ENCODE measurements around the gene DRG2.

DRG2 gene, protein sequence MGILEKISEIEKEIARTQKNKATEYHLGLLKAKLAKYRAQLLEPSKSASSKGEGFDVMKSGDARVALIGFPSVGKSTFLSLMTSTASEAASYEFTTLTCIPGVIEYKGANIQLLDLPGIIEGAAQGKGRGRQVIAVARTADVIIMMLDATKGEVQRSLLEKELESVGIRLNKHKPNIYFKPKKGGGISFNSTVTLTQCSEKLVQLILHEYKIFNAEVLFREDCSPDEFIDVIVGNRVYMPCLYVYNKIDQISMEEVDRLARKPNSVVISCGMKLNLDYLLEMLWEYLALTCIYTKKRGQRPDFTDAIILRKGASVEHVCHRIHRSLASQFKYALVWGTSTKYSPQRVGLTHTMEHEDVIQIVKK

DNA sequence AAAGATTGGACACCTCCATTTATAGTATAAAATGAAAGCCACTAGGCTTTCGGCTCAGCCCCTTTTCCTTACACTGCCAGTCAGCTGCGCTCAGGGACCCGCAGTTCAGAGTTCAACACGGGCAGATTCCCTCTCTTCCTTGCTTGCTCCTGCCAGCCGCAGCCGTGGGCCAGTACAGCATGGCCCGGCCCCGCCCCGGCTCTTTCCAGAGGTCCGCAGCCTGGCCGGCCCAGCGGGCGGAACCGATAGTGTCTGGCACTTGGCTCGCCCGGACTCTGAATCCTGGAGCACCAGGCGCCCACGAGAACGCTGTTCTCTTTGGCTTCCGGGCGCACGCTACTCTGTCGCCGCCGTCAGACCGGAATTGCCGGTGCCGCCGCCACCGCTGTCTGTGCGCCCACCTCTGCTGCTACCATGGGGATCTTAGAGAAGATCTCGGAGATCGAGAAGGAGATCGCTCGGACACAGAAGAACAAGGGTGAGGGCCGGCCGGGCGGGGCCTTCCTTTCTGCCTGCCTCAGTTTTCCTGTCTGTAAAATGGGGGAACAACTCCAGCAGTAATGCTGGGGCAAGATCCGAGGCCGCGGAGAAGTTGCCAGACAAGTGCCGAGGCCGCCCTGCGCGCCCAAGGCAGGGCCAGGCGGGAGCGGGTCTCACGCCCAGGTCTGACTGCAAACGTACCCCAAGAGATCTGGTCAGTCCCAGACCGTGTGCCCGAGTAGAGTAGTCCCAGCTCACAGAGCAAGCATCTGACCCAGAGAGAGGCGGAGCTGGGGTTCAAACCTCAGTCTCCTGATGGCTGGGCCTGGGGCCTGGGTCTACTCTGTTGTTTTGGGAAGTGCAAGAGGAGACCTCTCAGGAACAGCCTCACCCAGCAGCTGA, at the start of gene DRG2:
Gene DRG2 (plus strand): TSS at position 339 of the 882 bp plus-strand sequence. CDS start 76 bp downstream, at position 415.
- in situ Hi-C loops (cut with HindIII; ENCODE audit: low sequenced_read_pairs) = no loop called here

DNA sequence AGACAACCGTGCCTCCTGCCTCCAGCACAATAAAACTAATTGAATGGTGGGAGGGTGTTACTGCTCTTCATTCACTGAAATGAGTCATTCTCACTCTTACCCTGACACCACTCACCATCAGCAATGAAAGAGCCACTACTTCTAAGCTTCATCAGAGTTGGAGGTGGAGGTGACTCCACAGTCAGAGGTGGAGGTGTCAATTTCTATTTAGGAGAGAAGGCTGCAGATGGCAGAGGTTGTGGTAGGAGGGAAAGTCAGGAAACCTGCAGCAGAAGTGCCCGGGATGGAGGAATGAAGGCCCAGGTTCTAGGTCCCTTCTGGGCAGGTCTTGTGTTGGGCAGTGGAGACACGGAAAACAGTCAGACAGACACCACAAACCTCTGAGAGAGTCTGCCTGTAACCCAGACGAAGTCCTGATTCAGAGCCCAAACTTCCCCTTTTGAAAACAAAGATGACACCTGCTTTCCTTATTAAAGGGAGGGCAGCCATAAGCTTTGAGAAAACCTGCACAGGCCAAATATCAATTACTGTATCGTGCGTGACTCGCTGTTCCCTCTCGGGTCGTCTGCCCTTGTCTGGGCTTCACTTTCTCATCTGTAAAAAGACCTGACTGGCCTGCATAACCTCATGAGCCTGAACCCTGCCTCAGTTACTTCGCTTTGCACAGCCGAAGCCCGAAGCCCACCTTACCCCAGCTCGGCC, 49.4 kb upstream of the DRG2 start:
- in situ Hi-C loops (cut with HindIII; ENCODE audit: low sequenced_read_pairs) = no loop called here

DNA sequence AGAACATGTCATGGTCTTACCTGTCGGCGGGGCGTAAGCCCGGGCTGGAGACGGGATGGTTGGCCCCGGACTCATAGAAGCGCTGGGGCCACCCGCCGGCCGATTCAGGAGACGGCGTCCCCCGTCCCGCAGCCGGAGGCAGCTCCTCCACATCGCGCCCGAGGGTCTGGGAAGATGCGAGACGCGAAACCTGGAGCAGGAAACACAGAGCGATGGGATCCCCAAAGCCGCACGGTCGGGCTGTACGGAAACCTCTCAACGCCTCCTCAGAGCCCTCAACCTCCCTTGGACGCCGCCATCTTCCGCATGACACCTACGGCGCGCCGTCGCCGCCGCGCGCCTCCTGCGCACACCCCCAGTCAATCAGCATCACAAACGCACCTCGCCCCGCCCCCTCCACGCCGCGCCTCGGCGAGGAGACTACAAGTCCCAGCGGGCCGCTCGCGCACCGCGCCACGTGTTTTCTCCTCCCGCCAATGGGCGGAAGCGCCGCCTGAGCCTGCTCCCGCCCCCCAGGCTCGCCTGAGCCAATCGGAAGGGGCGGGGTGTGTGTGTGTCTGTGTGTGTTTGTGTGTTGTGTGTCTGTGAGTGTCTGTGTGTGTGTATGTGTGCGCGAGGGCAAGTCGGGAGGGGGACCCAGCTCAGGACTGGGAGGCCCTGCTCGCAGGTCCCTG, 48.8 kb upstream of the DRG2 start, which contains the start of the genes ATPAF2 and GID4:
Gene ATPAF2 (minus strand): TSS at position 308 of the 674 bp plus-strand sequence. CDS start 155 bp downstream, at position 153.
Gene GID4 (plus strand): TSS at position 548 of the 674 bp plus-strand sequence. CDS start 57 bp downstream, at position 605.
- in situ Hi-C loops (cut with HindIII; ENCODE audit: low sequenced_read_pairs) = no loop called here

DNA sequence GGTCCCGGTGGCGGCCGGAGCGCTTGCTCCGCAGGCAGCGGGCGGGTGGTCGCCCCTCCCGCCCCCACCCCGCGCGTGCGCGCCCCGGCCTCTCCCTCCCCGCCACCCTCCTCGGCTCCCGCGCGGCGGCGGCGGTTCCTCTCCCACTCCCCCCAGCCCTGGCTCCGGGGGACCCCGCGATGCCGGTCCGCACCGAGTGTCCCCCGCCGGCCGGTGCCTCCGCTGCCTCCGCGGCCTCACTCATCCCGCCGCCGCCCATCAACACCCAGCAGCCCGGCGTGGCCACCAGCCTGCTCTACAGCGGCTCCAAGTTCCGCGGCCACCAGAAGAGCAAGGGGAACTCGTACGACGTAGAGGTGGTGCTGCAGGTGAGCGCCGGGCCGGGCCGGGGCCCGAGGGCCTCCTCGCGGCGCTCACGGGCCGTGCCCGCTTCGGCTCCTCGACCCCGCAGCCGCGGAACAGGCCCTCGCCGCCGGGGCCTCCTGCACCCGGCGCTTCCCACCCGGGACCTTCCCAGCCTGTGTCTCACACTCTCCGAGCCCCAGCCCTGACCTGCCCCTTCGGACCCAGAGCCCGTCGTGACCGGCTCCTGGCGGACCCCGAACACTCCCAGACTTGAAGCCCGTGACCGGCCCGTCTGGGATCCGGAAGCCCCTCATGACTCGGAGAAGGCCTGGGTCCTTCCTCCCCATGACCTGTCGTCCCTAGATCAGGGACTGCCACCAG, 48.0 kb upstream of the DRG2 start:
- in situ Hi-C loops (cut with HindIII; ENCODE audit: low sequenced_read_pairs) = no loop called here

DNA sequence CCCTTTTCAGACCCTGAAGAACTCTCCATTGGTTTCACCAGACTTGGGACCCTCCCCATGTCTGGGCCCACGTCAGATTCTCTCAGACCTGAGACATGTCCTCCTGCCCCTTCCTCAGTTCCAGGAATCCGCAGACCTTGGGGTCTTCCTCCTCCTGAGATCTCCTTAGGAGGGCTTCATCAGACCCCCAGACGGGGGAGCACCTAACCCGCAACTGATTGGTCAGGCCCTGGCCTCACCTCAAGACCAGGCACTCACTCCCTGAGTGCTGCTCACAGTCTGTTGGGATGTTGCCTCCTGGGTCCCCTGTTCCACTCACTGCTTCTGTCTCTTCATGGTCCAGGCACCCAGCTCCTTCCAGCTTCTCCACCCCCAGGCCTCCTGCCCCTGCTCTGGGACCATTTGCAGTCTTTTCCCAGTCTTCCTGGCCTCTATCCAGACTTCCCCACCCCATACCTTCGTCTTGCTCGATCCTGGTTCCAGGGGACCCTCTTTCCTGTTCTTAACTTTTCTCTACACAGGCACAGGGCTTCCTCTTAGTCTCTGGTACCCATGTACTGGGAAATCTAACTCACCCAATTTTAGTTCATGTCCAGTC, 47.4 kb upstream of the DRG2 start:
- in situ Hi-C loops (cut with HindIII; ENCODE audit: low sequenced_read_pairs) = no loop called here

DNA sequence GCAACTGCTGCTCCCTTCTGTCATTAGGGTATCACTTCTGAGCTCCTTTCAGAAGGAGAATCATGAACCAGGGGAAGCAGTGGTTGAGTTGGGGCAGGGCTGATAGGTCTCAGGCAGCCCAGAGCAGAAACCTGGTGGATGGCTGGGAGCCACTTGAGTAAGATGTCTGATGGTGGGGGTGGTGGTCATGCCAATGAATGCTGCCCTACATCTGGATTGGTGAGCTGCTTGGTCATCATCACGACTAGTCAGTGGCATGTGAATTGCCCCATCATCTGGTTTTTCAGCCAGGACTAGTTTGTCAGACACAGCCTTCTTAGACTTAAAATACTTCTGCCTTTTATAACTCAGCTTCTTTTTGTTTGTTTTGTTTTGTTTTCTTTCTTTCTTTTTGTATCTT, 46.0 kb upstream of the DRG2 start:
- in situ Hi-C loops (cut with HindIII; ENCODE audit: low sequenced_read_pairs) = no loop called here

DNA sequence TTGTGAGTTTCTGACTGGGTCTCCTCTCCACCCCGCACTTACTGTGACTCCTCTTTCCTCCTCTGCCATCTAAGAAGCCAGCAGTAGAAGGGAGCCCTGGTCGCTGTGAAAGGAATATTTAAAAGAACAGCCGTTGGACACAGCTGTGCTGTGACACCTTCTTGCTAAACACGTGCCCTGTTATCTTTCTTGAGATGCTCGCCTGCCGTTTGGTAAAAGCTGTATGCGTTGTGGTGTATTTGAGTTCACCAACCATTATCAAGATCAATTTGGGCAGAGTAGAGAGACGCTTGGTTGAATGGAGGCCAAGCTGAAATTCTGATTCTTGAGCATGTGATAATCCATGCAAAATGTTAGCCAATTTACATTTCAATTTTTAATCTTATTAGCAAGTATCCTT, 44.8 kb upstream of the DRG2 start:
- in situ Hi-C loops (cut with HindIII; ENCODE audit: low sequenced_read_pairs) = no loop called here

DNA sequence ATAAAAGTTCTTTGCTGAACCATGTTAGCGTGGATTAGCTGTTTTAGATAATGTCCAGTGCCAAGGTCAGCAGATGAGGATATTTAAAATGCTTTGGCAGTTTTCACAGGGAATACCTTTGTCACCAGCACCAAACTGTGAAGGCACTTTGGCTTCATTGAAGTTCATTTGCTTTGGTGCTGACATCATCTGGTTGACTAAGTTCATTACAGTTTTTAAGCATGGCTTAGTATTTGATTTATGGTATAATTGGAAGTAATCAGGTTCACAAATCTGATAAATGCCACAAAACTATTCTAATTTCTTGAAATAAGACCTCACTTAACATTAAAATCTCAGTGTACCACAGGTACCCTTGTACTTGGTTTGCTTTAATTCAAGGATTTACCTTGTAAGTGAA, 44.3 kb upstream of the DRG2 start:
- in situ Hi-C loops (cut with HindIII; ENCODE audit: low sequenced_read_pairs) = no loop called here

DNA sequence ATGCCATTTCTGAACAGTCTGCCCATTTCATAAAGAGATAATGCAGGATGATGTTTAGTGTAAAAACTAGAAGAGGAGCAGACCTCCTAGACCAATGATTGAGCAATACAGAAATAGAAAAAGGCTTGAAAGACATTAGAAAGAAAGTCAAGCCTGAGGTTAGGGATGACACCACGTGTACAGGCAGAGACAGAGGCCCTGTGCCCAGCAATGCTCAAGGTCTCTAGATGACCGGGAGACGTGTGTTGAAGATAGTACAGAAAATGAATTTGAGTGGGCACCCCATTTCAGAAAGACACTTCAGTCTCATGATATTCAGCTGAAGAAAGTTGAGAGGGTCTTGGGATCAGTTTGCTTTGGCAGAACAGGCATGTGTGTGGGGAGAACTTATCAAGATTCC, 43.1 kb upstream of the DRG2 start:
- in situ Hi-C loops (cut with HindIII; ENCODE audit: low sequenced_read_pairs) = no loop called here

DNA sequence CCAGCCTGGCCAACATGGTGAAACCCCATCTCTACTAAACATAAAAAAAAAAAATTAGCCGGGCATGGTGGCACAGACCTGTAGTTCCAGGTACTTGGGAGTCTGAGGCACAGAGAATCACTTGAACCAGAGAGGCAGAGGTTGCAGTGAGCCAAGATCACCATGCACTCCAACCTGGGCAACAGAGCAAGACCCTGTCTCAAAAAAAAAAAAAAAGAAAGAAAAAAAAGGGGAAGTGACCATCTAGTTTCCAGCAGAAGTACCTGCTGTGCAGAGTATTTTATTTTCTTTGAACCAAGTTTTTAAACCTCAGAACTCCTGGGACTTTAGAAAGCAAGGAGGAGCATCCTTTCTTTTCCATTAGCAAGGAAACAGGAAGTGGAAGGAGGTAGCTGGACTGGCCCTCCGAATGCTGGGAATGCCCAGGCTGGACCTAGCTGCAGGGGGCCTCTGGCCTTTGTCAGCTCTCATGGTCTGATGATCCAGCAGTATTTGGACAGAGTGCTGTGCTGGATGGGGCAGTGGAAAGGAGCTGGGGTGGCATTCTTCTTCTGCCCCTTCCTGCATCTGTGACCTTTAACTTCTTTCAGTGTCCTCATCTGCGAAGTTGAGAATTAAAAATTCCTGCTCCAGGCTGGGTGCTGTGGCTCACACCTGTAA, 41.9 kb upstream of the DRG2 start:
- in situ Hi-C loops (cut with HindIII; ENCODE audit: low sequenced_read_pairs) = no loop called here

DNA sequence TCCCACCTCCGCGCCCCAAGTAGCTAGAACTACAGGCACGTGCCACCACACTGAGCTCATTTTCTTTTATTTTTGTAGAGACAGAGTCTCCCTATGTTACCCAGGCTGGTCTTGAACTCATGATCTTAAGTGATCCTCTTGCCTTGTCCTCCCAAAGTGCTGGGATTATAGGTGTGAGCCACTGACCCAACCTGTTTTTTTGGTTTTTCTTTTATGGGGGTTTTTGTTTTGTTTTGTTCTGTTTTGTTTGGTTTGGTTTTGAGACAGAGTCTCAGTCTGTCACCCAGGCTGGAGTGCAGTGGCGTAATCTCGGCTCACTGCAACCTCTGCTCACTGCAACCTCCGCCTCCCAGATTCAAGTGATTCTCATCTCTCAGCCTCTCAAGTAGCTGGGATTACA, 32.2 kb upstream of the DRG2 start:
- in situ Hi-C loops (cut with HindIII; ENCODE audit: low sequenced_read_pairs) = no loop called here

DNA sequence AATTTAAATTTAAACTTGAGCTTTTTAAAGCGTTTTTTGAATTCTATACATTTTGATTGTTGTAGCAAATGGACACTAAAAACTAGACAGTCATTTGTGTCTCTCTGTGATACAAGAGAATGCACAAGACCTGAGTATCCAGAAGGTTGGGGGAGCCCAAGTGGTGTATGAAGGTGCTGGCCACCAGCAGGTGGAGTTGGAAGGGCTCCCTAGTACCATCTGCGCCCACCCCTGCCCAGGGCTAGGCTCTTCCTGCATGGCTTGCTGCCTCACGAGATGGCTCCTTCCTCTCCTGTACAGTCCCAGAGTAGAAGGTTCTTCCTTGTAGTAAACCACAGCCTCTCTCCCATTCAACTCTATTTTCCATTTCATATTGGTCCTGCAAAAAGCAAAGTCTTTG, 31.5 kb upstream of the DRG2 start:
- in situ Hi-C loops (cut with HindIII; ENCODE audit: low sequenced_read_pairs) = no loop called here

DNA sequence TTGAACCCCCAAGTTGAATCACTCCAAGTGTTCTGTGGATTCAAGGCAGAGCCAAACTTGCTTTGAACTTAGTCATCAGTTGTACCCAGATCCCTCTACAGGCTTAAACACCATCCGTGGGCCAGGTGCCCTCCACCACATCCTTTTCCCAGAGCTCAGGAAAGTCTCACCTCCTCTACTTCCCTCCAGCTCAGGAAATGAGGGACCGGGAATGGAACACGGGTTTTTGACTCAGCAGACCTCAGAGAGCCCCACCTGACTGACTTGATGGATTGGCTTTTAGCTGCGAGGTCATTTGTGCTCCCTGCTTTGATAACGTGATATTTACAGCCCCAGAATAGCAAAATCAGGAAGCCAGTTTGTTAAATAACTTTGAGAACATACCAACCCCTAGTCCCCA, 28.5 kb upstream of the DRG2 start:
- in situ Hi-C loops (cut with HindIII; ENCODE audit: low sequenced_read_pairs) = no loop called here

DNA sequence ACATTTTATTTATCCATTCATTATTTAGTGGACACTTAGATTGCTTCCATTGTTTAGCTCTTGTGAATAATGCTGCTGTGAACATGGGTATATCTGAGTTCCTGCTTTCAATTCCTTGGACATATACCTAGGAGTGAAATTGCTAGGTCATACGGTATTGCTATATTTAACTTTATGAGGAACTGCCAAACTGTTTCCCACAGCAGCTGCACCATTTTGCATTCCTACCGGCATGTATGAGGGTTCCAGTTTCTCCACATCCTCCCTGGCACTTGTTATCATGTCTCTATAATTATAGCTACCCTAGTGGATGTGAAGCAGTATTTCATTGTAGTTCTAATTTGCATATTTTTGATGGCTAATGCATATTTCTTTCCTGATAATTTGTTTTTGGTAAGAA, 23.7 kb upstream of the DRG2 start:
- in situ Hi-C loops (cut with HindIII; ENCODE audit: low sequenced_read_pairs) = no loop called here

DNA sequence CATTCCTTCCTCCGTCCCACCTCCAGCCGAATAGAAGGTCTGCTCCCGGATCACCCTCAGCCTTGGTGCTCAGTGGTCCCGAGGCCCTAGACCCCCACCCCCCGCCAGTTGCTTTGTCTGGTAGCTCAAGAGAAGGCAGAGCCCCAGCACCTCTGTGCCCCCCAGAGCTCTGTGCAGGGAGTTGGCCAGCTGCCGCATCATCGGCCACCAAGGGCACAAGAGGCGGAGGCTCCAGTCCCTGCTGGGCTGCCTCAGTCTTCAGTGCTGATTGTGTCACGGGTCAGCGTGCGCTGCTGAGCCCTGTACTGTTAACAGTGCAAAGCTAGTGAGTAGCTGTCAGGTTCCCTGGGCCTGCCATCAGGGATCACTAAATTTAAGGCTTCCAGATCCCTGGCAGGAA, 22.2 kb upstream of the DRG2 start:
- in situ Hi-C loops (cut with HindIII; ENCODE audit: low sequenced_read_pairs) = loop anchor here (5.0 kb wide), 1 partner anchor 33 kb away; no protein-coding TSS in a partner anchor

DNA sequence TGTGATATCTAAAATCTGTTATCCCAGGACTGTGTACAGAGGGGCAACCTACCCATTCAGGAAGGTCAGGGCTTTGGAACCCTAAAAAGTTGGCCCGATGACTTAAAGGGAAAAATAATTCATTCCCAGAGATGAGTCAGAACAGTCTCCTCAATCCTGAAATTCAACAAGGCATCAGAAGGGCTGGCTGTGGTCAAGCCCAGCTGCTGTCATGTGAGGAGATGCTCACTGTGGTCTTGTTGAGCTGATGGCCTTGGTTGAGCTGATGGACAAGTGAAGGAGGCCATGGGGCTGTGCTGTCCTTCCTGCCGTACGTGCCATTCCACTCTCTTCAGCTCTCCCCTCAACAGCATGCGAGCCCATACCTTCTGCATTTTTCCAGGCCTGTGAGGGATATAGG, 20.9 kb upstream of the DRG2 start:
- in situ Hi-C loops (cut with HindIII; ENCODE audit: low sequenced_read_pairs) = loop anchor here (5.0 kb wide), 1 partner anchor 35 kb away; no protein-coding TSS in a partner anchor

DNA sequence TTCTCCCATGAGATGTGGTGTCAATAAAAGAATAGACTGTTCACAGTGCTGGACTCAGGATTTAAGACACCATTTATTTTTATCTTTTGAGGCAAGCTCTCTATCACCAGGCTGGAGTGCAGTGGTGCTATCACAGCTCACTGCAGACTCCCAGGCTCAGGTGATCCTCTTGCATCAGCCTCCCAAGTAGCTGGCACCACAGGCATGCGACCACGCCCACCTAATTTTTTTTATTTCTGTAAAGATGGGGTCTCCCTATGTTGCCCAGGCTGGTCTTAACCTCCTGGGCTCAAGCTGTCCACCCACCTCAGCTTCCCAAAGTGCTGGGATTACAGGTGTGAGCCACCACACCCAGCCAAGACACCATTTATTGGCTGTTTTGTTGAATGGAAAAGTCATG, 18.6 kb upstream of the DRG2 start:
- in situ Hi-C loops (cut with HindIII; ENCODE audit: low sequenced_read_pairs) = loop anchor here (5.0 kb wide), 1 partner anchor 37 kb away; no protein-coding TSS in a partner anchor

DNA sequence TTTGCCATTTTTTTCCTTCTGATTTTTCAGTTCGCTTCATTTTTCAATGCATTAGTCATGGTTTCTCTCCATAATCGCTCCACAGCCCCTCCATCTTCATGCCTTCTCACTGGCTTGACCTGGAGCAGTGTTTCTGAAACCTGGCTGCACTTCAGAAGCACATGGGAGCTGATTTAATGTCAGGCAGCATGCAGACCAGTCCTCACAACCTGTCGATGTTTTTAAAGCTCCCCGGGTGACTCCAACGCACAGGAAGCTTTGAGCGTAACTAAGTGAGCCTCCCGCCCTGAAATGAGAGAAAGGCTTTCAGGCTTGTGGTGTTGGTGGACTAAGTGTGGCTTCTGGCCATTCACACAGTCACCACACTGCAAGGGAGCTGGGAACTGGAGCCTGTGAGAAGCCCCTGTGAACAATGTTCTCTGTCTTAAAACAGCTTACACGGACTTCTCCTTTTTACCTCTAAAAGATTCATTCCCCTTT, 16.8 kb upstream of the DRG2 start:
- in situ Hi-C loops (cut with HindIII; ENCODE audit: low sequenced_read_pairs) = no loop called here

DNA sequence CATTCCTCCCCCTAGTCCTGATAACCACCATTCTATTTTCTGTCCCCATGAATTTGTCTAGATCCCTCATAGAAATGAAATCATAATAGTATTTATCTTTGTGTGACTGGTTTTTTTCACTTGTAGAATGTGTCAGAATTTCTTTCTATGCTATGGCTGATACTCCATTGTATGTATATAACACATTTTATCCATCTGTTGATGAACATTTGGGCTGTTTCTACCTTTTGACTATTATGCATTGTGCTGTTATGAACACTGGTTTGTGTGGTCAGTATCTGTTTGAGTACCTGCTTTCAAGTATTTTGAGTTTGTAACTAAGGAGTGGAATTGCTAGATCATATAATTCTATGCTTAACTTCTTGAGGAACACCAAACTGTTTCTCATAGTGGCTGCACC, 16.0 kb upstream of the DRG2 start:
- in situ Hi-C loops (cut with HindIII; ENCODE audit: low sequenced_read_pairs) = no loop called here
